GM18507 (cell line): ENCODE data around the gene MYO5B.
"Not testable (repeated sequence)": the region's sequence is repeated elsewhere in the genome, so short reads cannot be mapped to it uniquely, and the experiment has no call there.

Experiments
- DNase-seq: peaks from one replicate; pipeline ENCODE4 v3.0.0; 2011; ENCODE audit warnings: low read depth; ENCODE audit not compliant: insufficient read length; ENCODE audit errors: extremely low spot score
- FAIRE-seq: peaks from 2 replicates; lab custom pipeline; 2011; peaks lifted over from hg19 to GRCh38; lab: Jason Lieb, UNC

Gene MYO5B

DNA sequence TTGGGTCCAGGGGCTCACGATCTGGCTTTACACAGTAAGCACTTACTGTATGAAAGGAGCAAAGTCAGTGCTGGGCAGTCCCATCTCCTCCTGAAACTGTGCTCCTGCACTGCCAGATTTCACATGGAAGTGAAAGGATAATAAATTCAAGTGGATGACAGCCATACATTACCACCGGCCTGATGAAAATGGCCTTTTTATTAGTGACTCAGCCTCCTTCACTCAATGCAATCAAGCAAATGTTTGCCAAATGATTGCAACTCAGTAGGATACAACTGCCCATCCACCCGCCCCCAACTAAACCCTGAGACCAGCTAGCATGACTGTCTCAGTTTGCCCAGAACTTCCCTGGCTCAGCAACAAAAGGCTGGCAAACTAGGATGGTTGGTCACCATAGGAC, 77.1 kb downstream of the MYO5B start:
- DNase-seq (no peak), FAIRE-seq (no peak)

GRCh38 chr18:50115095-50115494, 79.9 kb downstream of the MYO5B start:
- no peak for FAIRE-seq
- DNase-seq = no peak

DNA sequence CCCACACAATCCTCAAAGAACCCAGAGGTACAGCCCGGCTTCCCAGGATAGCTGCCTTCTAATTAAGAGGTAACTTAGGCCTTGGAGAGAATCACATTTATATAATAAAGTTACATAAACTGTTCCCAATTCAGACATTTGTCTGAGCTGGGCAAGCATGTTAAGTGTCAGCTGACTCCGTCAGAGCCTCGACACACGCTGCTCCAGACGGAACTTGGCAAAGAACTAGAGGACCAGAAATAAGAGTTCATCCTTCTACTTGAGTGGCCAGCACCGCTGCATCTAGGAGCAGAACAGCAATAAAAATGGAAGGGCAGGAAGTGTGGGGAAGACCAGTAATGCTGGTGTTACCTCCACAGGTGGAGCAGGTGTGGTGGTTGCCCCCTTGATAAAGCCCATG, 80.5 kb downstream of the MYO5B start:
- no peak for FAIRE-seq
- DNase-seq = no peak

- DNase-seq (no peak), FAIRE-seq (no peak)
Measured at GRCh38 chr18:50113726-50114125, 81.2 kb downstream of the MYO5B start.

GRCh38 chr18:50111398-50111797, 83.5 kb downstream of the MYO5B start:
- DNase-seq (no peak), FAIRE-seq (no peak)

- DNase-seq (no peak), FAIRE-seq (no peak)
Measured at GRCh38 chr18:50107468-50107977, 87.4 kb downstream of the MYO5B start.

DNA sequence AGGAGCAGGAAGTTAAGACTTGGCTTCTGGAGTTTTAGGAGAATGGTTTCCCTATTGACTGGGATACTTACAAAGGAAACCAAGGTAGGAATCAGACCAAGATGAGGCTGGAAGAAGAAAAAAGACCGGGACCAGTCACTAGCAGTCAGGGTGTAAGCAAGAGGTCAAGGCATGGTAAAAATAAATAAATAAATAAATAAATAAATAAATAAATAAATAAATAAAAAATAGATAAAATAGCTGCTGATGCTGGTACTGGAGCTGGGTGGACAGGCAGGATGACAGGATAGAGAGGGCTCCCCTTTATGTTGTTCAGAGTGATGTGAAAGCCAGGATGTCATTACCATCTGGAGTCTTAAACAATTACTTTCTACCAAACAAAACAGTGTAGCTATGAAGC, 89.9 kb downstream of the MYO5B start:
- DNase-seq = no peak
- no peak for FAIRE-seq

GRCh38 chr18:50104421-50104820, 90.5 kb downstream of the MYO5B start:
- FAIRE-seq = no peak
- no peak for DNase-seq

GRCh38 chr18:50099725-50100407, 95.1 kb downstream of the MYO5B start:
- FAIRE-seq (peak; percentile 79), DNase-seq (peak; percentile 12)

- no peak for FAIRE-seq
Measured at GRCh38 chr18:50097702-50098101, 97.2 kb downstream of the MYO5B start.

GRCh38 chr18:50096766-50097435, 98.0 kb downstream of the MYO5B start:
- DNase-seq (no peak), FAIRE-seq (no peak)

More at GRCh38 chr18:50097702-50098101, 97.2 kb downstream of the MYO5B start:
- peak; percentile 3 for DNase-seq

DNA sequence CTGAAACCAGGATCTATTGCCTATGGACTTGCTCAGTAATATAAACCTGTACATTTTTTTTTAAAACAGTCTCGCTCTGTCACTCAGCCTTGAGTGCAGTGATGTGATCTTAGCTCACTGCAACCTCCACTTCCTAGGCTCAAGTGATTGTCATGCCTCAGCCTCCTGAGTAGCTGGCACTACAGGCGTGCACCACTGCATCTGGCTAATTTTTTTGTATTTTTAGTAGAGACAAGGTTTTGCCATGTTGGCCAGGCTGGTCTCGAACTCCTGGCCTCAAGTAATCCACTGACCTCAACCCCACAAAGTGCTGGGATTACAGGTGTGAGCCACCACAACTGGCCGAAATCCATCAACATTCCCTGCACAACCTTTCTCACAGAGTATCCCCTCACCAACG, 100.2 kb downstream of the MYO5B start:
- not testable (repeated sequence) for FAIRE-seq

DNA sequence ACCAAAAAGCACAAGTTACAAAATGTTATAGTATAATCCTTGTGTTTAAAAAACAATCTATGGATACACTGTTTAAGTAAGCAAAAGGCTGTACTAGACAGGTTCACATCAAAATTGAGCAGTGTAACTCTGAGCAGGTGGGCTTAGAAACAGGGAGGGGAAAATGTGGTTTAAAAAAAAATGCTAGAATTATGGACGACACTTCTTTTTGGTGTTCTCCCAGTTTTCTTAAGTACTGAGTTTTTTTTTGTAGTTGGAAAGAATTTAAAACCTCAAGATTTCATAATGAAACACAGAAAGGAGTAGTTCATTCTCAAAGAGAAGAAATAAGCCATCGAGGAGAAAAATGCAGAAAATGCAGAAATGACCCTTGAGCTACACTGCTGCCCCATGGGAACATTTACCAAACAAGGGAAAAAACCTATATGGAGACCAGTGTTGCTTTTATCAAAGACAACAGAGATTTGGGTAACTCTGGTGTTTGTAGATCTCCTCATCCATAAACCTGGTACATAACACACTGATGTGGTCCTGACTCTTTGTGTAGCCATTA, 100.7 kb downstream of the MYO5B start:
- no peak for FAIRE-seq

More for the DNA sequence above, 100.2 kb downstream of the MYO5B start:
- DNase-seq = not testable (repeated sequence)

GRCh38 chr18:50093366-50094064, 101.4 kb downstream of the MYO5B start:
- FAIRE-seq (no peak), DNase-seq (no peak)

More for the DNA sequence above, 100.7 kb downstream of the MYO5B start:
- DNase-seq = no peak

- DNase-seq (no peak), FAIRE-seq (no peak)
Measured at GRCh38 chr18:50092245-50092805, 102.6 kb downstream of the MYO5B start.

- DNase-seq (no peak), FAIRE-seq (no peak)
Measured at GRCh38 chr18:50091509-50092244, 103.3 kb downstream of the MYO5B start.

DNA sequence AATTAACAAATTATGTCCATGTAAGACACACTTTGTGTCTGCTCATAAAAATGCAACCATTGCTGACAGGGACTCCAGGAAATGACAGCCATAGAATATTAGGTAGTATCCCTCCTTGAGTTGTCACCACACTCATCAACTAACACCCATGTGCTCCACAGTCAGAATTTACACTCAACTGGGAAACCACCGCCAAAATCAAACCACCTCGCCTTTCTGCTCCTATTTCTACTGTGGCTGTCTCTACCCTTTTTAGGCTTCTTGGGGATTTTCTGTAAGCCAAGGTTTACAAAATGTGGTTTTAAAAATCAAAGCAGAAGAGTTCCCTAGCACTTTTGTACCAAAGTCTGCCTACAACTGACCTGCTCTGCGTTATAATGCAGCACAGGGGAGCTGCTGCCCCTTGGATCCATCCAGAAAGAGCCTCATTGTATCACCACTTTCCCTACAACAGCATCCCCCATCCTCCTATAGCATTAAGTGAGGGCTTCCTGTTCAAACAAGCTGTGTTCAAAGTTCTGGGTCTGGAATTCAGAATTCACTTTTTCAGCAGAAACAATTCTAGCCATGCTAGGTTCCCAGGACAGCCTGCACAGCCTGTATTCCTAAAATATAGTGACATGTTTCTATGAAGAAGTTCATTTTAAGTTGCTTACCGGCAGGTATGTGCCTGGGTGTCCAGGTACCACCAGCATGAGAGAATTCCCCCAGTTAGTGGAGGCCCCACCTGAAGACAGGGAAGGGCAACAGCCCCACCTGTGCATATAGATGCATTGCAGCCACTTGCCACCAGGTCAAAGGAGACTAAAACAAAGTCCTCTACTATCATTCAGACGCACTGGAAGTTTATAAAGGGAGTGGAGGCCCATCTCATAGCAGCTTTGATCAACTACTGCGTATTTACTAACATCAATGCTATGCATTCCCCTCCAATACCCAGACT, 104.3 kb downstream of the MYO5B start:
- FAIRE-seq = no peak
- DNase-seq = no peak

DNA sequence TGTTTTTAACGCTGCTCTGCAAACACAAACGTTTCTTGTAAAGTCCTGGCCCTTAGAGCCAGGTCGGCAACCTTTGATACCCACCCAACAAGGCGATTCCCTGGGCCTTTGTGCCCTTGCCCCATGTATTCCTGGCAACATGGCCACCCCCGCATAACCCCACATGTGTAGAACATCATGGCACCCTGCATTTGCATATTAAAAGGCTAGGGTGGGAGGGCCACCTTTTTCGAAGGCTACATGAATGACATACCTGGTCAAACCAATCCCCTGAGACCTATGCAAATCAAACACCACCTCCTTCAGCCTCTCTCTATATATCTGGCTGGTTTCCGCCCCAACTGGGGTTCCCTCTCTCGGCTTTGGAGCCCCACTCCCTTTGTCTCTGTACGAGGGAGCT, 105.2 kb downstream of the MYO5B start:
- no peak for DNase-seq
- FAIRE-seq = no peak
